Natural killer cell (primary cell): ENCODE results near the gene POLK. TPM values are rescaled to one million over a fixed set of nuclear protein-coding genes. Genes with fewer than 3 reads are reported as not detected.
"Not testable (repeated sequence)": the region's sequence is repeated elsewhere in the genome, so short reads cannot be mapped to it uniquely, and the experiment has no call there.

ENCODE experiments used
- ATAC-seq, 3 donors: fragments of 150-1000 bp in 2 of 3; fragments of 200-7000 bp in 1 of 3; cut with Tn5 transposase; 1 replicate in 1 of 3; 2 replicates in 2 of 3; pipeline ENCODE4 v1.10.0; 2021; ENCODE audit warnings: mild to moderate bottlenecking in 2 of 3, moderate library complexity in 2 of 3
- DNase-seq, 2 donors: peaks; one replicate each; pipeline versions ENCODE4 v3.0.0 to v3.0.0-alpha.2; 2013 to 2021; ENCODE audit warnings: mixed read lengths in 1 of 2
- H3K27ac ChIP-seq: one replicate; pipeline ENCODE4 v1.5.1; 2013; ENCODE audit warnings: mild to moderate bottlenecking, low read length
- H3K27me3 ChIP-seq: one replicate; pipeline ENCODE4 v1.6.1; 2013; ENCODE audit warnings: low read length; ENCODE audit not compliant: control insufficient read depth, insufficient read depth
- H3K36me3 ChIP-seq: one replicate; pipeline ENCODE4 v1.6.1; 2013; ENCODE audit warnings: low read length; ENCODE audit not compliant: control insufficient read depth, insufficient read depth
- H3K4me1 ChIP-seq: one replicate; pipeline ENCODE4 v1.6.1; 2013; ENCODE audit warnings: low read length; ENCODE audit not compliant: control insufficient read depth, insufficient read depth
- H3K4me3 ChIP-seq: one replicate; pipeline ENCODE4 v1.5.1; 2013; ENCODE audit warnings: low read length
- H3K9me3 ChIP-seq: one replicate; pipeline ENCODE4 v1.6.1; 2013; ENCODE audit warnings: low read length; ENCODE audit not compliant: control insufficient read depth, insufficient read depth
- H3K27ac Mint-ChIP-seq, 2 donors: one replicate each; pipeline ENCODE4 v1.8.0; 2022; ENCODE audit warnings: mild to moderate bottlenecking in 2 of 2, mixed read lengths in 2 of 2, moderate library complexity in 1 of 2
- H3K27me3 Mint-ChIP-seq, 2 donors: one replicate each; pipeline ENCODE4 v1.8.0; 2022; ENCODE audit warnings: low read depth in 2 of 2, mixed read lengths in 2 of 2
- H3K36me3 Mint-ChIP-seq: one replicate; pipeline ENCODE4 v1.8.0; 2022; ENCODE audit warnings: mixed read lengths
- H3K4me1 Mint-ChIP-seq, 2 donors: one replicate each; pipeline ENCODE4 v1.8.0; 2022; ENCODE audit warnings: mixed read lengths in 2 of 2
- H3K4me3 Mint-ChIP-seq: one replicate; pipeline ENCODE4 v1.8.0; 2022; ENCODE audit warnings: mild to moderate bottlenecking, moderate library complexity, mixed read lengths
- H3K9me3 Mint-ChIP-seq, 2 donors: one replicate each; pipeline ENCODE4 v1.8.0; 2022; ENCODE audit warnings: mixed read lengths in 2 of 2
- CTCF ChIP-seq: fragments of 200-600 bp; IDR thresholded peaks from one replicate; pipeline ENCODE4 v1.8.0; 2022; ENCODE audit warnings: antibody characterized with exemption
- WGBS: methylation state at CpG from one replicate; pipeline ENCODE4 v1.1.7; 2013; ENCODE audit warnings: missing lambda C conversion rate; ENCODE audit not compliant: insufficient coverage; 5-methylcytosine and 5-hydroxymethylcytosine counted together
- intact Hi-C: fragments of 100-400 bp; cut with micrococcal nuclease; formaldehyde crosslinking; loops from one replicate; pipeline ENCODE4 v1.14.2; 2022
- total RNA-seq, 4 donors: library from RNA; stranded (reverse); fragments of 120-200 nt in 1 of 4; gene quantifications; one replicate each; pipeline versions ENCODE4 v1.2.3 to v1.2.4, GENCODE V29; 2013 to 2022

POLK gene
- total RNA-seq, 3 donors from 2014 or later (not counting 1 experiment from before 2014, with no cell fraction given), result 16.8 to 21.5 (median 21.4) TPM

- H3K4me3 Mint-ChIP-seq, result no peak overlapping the region
- no CpG with 5 or more reads among the region's 1 CpG for WGBS
Measured at GRCh38 chr5:75608870-75609269, 97.2 kb downstream of the POLK start.

GRCh38 chr5:75610201-75610600, 98.5 kb downstream of the POLK start:
- no peak overlapping the region for H3K4me3 ChIP-seq
- H3K4me1 ChIP-seq, result peaks cover 9% of the 10 kb centered on the region
- peaks cover 7% of the 10 kb centered on the region for H3K27me3 ChIP-seq
- peaks cover 0 to 5% of the 10 kb centered on the region in 2 donors for H3K27me3 Mint-ChIP-seq
- DNase-seq, result no peak
- 89% methylated on average over 4 of the region's 5 CpGs for WGBS
- TF ChIP-seq CTCF, result no peak
- H3K36me3 ChIP-seq, result no peaks in the 10 kb centered on the region
- no peaks in the 10 kb centered on the region for H3K9me3 ChIP-seq
- H3K4me3 Mint-ChIP-seq, result no peak overlapping the region
- H3K27ac ChIP-seq, result no peak overlapping the region
- no peak for ATAC-seq
- H3K9me3 Mint-ChIP-seq, result no peaks in the 10 kb centered on the region
- intact Hi-C loops, result no loop called here
- no peak overlapping the region for H3K27ac Mint-ChIP-seq
- H3K36me3 Mint-ChIP-seq, result no peaks in the 10 kb centered on the region
- H3K4me1 Mint-ChIP-seq, result peaks cover 5% of the 10 kb centered on the region in 2 donors

More at GRCh38 chr5:75608870-75609269, 97.2 kb downstream of the POLK start:
- no peaks in the 10 kb centered on the region for H3K9me3 Mint-ChIP-seq
- no peaks in the 10 kb centered on the region for H3K36me3 Mint-ChIP-seq
- H3K36me3 ChIP-seq, result no peaks in the 10 kb centered on the region
- H3K27me3 Mint-ChIP-seq, result peaks cover 0 to 5% of the 10 kb centered on the region in 2 donors
- no peak overlapping the region for H3K27ac ChIP-seq
- H3K9me3 ChIP-seq, result no peaks in the 10 kb centered on the region
- H3K4me1 ChIP-seq, result peaks cover 9% of the 10 kb centered on the region
- no peak for TF ChIP-seq CTCF
- DNase-seq (no peak), ATAC-seq (no peak)
- intact Hi-C loops, result no loop called here
- H3K4me3 ChIP-seq, result no peak overlapping the region
- peaks cover 7% of the 10 kb centered on the region for H3K27me3 ChIP-seq
- no peak overlapping the region for H3K27ac Mint-ChIP-seq
- H3K4me1 Mint-ChIP-seq, result peaks cover 5% of the 10 kb centered on the region in 2 donors

GRCh38 chr5:75610859-75611310, 99.2 kb downstream of the POLK start:
- 53% methylated on average over 7 of the region's 11 CpGs for WGBS
- H3K27ac ChIP-seq, ATAC-seq, H3K4me1 Mint-ChIP-seq, H3K9me3 ChIP-seq, H3K36me3 ChIP-seq, intact Hi-C loops, H3K36me3 Mint-ChIP-seq, H3K27me3 Mint-ChIP-seq, H3K27me3 ChIP-seq, H3K27ac Mint-ChIP-seq, H3K4me3 ChIP-seq, H3K4me1 ChIP-seq, H3K4me3 Mint-ChIP-seq, DNase-seq, H3K9me3 Mint-ChIP-seq: not testable (repeated sequence)

GRCh38 chr5:75611311-75612225, 99.9 kb downstream of the POLK start, which contains the start of gene ANKDD1B:
ANKDD1B (plus strand) TSS chr5:75611453; CDS start chr5:75611635, 182 bp downstream.
- WGBS, result 6% methylated on average over 48 of the region's 52 CpGs
- Mint-ChIP-seq H3K9me3 (no peaks in the 10 kb centered on the region), H3K4me3 (no peak within 1 kb of the TSS), H3K27ac (no peak within 1 kb of the TSS), H3K4me1 (peaks cover 5% of the 10 kb centered on the region in 2 donors), H3K27me3 (peaks cover 0 to 5% of the 10 kb centered on the region in 2 donors), H3K36me3 (no peaks in the 10 kb centered on the region)
- no peak within 1 kb of the TSS for H3K27ac ChIP-seq
- intact Hi-C loops, result no loop called here
- TF ChIP-seq CTCF, result no peak
- H3K4me1 ChIP-seq, result peaks cover 9% of the 10 kb centered on the region
- H3K4me3 ChIP-seq, result no peak within 1 kb of the TSS
- DNase-seq, result peak in 1 of 2 donors; percentile 3
- peak in 2 of 3 donors; percentile 32 to 55 for ATAC-seq
- H3K9me3 ChIP-seq, result no peaks in the 10 kb centered on the region
- H3K27me3 ChIP-seq, result peaks cover 7% of the 10 kb centered on the region
- no peaks in the 10 kb centered on the region for H3K36me3 ChIP-seq
